HG03571 (cell line): ENCODE data around the gene HIVEP3.

ENCODE experiments used
- ATAC-seq: cut with Tn5 transposase; IDR thresholded peaks from one replicate; pipeline ENCODE4 v1.9.1; 2021; ENCODE audit not compliant: unreplicated experiment

HIVEP3 gene

DNA sequence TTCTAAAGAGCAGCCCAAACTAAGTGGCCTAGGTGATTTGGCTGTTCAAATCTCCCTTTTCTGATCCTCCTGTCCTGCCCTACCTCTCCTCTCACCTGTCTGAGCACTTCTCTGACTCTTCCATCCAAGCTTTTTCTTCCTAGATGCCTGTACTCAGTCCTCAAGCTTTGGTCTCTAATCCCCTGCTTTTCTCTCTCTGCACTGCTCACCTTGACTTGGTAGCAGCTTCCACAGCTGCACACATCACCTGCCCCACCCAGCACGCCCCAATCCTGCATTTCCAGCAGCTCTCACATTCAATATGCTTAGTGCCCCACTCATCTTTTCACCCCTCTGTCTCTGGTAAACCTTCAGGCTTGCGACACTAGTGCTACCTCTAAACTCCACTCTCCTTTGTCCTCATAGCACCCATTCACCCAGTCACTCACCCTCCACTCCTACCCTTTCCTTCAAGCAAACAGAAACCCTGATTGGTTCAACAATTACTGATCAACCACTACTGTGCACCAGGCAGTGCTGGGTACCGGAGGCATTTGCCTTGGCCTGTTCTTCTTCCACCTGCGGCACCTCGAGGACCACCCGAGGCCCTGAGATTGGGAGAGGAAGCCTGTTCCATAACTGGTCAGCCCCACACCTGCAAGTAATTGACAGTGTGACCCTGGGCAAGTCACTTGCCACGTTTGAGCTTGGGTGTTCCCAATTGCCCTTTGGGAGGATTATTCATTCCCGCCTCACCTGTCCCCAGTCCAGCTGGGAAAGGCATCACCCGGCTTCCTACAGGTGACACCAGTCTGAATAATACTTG is 298.2 kb downstream of the HIVEP3 start:
- ATAC-seq: no peak

DNA sequence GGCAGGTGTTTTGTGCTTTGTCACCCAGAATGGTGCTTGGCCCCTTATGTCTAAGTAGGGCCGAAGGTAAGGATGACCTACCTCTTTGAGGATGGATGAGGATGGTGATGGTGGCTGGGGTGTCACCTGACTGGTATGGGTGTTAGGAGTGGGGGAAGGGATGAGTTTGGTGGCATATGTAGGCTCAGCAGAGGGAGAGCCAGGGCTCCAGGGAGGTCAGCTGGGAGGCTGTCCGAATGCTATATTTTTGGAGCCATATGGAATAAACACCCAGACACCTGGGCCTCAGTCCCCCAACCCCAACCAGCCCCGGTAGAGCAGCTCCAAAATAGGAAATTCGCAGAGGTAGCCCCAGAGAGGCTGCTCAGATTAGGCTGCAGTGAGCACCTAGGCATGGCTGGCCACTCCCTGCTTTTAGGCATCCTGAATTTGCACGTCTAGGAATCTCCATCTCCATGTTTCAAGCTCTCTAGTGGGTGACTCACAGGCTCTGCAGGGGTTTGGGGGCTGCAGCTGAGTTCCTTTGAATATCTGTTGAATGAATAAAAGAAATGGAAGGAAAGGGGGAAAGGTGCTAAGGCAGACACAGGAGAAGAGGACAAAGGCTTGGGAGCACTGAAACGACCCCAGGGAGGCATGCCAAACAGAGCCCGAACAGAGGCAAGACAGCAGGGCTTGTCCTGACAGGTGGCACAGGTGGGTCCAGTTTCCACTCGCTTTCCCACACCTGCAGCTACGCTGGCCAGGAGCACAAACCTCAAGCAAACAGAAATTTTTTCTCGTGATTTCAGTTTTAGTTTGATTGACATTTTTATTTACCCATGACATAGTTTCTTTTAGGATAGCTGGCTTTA is 299.0 kb downstream of the HIVEP3 start:
- ATAC-seq: no peak

DNA sequence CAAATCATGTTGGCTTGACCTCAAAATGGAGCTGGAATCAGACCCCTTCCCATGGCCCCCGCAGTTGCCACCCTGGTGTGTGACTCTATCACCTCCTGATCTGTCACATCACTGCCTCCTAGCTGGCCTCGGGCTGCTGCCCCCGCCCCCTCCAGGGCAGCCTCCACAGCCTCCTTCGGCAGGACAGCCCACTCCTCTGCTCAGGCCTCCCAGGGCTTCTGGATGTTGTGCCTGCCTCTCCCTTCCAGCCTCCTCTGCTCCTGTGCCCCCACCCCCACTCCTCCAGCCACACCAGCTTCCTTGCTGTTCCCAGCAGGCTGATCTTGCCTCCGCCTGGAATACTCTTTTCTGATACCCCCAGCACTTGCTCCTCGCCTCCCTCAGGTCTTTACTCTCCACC is 299.9 kb downstream of the HIVEP3 start:
- ATAC-seq: no peak

DNA sequence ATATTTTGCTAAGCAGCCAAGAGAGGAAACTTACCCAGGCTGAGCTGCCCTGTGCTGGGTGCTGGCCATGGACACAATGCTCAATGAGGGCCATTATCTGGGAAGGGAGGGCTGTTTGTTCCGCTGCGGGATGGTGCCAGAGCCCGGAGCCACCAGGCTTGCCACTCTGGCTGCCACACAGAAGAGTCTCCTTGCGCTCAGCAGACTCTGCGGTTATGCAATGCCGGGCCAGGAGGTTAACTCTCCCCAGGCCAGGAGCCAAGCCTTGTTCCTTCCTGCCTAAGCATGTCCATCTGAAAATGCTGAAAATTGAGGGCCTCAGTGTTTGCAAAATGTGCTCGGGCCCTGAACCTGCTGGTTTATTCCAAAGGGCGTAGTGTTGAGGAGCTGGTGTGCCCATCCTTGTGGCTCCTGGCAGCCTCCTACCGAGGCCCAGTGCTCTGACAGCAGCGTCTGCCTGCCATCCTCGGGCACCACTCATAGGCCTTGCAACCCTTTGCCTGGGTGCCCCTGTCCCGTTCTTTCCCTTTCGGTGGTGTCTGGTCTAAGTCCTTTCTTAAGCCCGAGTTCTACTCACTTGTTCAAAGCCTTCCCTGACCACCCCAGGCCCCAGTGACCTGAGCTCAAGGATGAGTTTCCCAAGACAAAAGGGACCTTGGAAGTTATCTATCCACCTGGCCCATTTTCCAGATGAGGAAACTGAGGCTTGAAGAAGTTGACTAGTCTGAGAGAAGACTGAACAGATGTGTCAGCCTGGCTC is 300.5 kb downstream of the HIVEP3 start:
- ATAC-seq: no peak

DNA sequence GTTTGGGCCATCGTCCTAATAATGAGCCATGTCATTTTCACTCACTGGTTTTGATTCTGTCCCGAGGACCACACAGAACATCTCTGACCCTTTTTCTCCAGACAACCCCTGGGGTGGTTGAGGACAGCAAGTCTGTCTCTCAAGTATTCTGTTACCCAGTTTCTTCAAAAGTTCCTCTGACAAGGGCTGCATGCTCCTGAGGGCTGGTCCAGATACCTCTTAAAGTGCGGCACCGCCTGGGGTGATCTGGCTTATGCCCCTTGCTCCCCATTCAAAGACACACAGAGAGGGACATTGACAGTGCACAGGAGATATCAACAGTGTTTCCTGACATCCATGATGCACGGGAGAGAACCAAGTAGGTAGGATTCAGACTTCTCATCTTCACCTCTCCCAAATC is 301.4 kb downstream of the HIVEP3 start:
- ATAC-seq: no peak

DNA sequence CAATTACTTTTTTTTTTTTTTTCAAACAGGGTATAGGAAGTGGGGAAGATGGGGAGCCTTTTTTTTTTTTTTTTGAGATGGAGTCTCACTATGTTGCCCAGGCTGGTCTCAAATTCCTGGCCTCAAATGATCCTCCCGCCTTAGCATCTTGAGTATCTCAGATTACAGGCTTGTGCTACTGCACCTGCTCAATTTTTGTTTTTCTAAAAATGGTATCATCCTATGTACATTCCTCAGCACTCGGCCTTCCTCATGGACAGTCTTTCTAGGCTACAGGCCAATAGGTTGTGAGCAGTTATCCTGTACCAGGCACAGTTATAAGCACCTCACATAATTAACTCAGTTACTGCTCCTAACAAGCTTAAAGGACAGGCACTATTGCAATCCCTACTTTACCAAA is 302.2 kb downstream of the HIVEP3 start:
- ATAC-seq: no peak

DNA sequence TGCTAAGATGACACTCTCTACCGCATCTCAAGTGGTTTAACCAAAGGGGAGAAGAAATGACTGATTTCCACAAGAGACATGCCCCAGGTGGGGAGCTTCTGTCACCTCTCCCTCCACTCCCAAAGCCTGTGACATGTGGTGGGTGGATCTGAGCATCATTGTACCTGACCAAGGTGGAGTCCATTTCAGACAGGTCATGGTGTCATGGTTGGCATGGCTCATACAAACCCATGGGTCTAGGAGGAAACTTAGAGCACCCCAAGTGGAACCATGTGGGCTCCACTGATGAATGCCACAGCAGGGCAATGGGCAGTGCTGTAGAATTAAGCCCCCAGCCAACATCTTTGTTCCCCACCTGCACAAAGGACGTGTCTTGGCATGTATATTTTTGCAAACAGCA is 302.7 kb downstream of the HIVEP3 start:
- ATAC-seq: no peak

DNA sequence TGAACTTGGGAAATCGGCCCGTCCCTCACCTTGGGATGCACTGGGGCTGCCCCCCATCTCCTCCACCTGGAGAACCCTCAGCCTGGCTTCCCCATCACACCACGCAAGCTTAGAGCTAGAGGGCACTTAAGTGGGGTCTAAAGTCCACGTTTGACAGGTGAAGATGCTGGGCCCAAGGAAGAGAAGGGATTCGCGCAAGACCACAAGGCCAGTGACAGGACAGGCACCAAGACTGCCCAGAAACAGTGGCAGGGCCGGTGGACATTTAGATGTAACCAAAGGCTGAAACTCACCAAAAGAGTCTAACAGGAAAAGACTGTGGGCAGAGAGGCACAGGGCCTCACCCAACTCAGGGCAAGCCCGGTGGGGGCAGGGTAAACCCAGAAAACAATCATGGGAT is 303.4 kb downstream of the HIVEP3 start:
- ATAC-seq: no peak

DNA sequence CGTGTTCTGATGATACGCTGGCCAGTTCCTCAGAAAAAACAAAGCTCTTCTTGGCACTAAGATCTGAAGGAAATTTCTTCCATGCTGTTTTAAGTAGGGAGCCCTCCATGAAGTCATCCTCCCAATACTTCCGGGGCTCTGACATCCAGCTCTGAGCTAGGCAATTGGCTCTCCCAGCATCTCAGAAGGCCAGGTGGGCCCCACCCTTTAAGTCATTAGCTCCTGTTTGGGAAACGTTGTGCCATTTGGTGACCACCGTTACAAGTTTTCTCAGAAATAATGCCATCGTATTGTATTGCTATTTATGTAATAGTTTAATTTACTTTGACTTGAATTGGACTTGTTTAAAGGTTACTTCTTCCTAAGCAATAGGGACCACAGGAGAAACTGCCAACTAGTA is 303.9 kb downstream of the HIVEP3 start:
- no peak for ATAC-seq

DNA sequence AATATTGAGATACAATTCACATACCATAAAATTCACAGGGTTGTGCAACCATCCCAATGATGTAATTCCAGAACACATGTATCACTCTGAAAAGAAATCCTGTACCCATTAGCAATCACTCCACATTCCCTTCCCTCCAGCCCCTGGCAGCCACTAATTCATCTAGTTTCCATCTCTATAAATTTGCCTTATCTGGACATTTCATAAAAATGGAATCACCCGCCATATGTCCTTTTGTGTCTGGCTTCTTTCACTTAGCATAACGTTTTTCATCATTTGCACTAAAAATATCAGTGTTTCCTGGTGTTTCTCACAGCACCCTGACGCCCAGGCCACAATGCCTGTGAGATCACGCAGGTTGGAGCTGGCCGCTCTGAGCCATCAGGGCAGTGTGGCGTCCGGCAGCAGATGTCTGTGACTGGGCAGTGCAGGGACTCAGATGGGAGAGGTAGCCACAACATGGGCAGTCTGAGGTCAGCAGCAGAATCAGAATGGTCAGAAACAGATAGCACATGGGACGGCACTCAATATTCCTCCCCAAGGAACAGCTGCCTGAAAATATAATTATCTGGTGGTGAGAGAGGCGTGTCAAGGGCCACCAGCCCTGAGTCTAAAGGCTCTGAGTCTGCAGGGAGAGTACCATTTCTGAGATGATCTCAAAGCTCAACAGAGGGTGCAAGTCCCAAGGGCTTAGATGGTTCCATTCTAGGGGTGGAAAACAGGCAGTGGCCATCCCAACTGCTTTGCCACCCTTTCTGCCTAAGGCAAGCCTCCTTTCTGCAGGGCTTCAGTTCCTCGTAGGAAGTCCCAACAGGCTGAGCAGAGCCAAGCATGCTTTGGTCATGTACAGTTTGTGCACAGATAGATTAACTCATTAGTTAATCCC is 304.8 kb downstream of the HIVEP3 start:
- ATAC-seq: no peak

DNA sequence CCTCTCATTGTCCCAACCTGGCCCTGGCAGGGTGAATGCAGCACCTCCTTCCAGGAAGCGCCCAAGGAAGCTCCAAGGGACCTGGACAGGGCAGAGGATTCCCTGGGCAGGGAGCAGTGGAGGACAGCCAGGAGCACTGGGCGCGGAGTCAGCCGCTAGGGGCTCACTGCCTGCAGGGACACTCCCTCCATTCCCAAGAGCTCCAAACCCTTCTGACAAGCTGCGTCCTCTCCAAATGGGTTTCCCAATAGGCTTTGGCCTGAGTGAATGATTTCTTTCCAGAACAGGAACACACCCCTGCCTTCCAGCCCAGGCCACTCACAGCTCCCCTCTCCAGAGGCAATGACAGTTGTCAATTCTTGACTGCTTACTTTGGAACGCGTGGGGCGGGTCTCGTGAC is 305.8 kb downstream of the HIVEP3 start:
- no peak for ATAC-seq

DNA sequence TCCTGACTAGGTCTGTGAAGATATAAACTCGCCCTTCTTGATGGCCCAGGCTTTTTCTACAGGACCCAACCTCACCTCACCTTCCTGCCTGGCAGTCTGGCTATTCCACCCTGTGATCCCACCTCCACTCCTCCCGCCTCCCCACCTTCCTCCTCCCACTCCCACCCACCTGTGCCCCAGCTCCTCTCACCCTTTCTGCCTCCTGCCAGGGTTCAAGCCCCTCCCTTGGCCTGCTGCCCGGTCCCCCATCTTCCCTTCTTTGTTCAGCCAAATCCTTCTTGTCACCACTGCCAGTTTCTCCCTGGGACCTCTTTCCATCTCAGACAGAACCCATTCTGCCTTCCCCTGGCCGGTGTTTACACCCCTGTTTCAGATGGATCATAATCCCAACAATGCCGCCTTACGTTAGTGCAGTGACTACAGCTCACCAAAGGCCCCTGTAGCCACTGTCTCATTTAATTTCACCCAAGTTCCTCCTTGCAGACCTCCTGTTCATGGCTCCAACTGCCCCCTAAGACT is 306.7 kb downstream of the HIVEP3 start:
- ATAC-seq: no peak

DNA sequence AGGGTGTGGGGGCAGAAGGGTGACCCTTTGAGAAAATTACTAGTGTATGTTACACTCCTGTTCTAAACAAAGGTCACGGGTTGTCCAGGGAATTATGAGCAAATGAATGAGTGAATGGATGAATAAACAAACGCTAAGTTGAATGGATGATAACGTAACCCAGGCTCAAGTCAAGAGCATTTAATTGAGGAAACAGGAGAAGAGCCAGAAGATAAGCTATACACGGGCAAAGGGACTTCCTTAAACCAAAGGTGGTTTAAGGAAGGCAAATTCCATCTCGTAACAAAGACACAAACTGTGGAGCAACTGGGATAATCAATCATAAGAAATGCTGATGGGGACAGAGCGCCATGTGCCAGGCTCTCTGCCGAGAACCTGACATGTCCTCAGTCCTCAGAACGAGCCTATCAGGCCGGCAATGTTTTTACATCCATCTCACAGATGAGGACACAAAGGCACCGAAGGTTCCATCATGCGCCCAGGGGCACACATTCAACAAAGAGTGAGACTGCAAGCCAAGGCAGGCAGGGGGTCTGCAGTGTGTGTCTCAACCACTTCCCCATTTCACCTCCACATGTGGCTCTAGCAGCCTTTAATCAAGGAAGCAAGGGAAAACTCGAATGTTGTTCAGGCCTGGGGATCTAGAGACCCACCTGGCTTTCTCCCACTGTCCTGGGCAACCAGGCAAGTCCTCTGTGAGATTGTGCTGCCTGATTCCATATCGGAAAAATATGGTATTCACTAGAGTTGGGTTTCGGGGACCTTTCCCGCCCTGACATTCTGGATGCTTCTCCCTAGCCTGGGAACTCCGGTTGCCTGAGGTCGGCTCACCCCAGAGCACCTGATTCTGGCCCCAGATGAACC is 307.4 kb downstream of the HIVEP3 start:
- no peak for ATAC-seq

DNA sequence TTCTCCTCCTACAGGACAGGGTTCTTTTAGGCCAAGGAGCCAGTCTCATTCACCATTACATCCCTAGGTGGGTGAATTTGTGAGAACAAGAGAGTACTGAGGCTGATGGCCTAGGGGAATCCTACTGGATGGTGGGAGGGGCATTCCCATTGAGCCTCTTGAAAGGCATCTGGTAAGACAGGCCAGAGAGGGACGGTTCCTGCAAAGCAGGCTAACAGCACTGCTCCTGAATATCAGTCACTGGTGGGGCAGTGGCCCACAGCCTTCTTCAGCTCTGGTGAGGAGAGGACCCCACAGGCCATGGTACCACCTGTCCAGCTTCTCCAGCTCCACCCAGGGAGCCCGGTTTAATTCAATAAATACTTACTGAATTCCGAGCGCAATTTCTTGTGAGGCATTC is 308.4 kb downstream of the HIVEP3 start:
- ATAC-seq: no peak

DNA sequence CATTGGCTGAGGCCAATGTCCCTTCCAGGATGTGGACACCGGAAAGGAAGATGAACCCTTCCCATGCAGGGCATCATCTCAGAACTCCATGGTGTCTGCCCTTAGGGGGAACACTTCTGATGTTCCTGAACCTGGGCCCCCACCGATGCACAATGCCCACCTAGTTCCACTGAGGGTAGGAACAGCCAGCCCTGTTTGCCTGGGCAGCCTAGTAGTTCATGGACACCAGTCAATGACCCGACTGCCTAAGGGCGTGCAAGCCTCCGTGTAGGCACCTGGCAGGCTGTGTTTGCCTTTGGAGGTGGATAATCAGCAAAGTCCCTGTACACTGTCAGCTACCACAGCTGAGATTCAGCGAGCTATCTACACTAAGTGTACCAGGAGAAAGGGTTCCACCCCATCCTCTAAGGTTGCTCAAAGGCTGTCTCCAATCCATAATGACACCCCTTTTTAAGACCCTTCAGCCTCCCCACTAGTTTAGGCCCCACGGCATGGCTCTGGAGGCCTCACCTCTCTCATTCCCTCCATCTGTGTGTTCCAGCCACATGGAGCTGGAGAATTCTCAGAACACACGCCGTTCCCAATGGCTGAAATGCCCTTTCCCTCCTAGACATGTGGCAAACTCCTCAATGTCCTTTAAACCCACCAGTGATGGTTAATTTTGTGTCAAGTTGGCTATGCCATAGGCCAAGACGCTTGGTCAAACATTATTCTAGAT is 309.4 kb downstream of the HIVEP3 start:
- ATAC-seq: no peak

DNA sequence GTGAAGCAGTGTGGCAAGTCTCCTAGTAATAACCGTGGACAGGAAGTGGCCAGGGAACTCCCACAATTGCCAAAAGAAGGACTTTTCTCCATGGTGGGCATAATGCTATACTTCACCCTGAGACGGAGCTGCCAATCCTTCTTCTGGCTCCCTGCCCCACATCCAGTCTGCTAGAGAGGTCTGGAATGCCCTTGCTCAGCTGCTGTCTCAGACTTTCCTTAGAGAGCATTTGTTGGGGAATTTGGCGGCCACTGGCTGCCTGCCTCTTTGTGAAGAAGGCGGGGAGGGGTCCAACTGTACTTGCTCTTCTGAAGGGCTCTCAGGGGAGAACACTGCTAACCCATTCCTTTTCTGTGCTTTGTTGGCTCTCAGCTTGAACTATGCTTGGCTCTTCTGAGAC is 310.5 kb downstream of the HIVEP3 start:
- no peak for ATAC-seq

DNA sequence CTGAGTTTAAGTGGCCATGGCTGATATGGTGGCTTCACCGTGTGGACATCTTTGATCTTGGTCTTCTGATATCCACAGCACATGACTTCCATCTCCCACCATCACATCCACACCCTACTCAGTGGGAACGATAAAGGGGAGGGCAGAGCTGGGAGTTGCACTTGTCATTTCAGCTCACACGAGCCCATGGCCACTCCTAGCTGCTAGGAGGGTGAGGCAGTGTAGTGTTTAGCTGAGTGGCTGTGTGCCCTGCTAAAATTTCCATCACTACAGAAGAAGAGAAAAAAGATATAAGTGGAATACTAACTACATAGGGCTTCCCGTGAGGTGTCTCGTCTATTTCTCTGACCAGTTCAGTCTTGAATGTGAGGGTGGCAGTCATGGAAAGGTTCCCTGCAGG is 310.9 kb downstream of the HIVEP3 start:
- no peak for ATAC-seq

DNA sequence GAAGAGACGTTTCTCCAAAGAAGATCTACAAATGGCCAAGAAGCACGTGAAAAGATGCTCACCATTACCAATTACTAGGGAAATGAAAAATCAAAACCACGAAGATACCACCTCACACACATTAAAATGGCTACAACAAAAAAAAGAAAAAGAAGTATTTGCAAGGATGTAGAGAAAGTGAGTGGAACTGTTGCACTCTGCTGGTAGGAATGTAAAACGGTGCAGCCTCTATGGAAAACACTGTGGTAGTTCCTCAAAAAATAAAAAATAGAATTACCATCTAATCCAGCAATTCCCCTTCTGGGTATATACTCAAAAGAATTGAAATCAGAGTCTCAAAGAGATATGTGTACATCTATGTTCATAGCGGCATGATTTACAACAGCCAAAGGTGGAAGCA is 318.8 kb downstream of the HIVEP3 start:
- ATAC-seq: no peak

DNA sequence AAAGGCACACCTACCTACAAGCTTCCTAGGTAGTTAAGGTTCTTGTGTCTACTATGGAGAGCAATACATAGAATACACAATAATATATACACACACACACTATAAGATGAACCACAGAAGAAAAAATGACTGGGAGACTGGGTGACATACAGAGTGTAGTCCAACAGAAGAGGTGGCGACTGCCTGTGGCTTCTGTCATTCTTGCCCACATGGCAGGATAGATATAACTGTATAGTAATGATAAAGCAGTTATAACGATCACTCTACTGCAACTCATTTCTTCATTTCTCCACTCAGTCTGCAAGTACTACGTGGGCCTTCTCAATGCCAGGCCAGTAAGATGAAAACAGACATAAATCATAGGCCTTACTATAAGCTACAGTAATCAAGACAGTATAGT is 320.4 kb downstream of the HIVEP3 start:
- no peak for ATAC-seq
